CD4-positive, alpha-beta T cell treated with Interleukin-1 beta for 1 hour (primary cell): ENCODE measurements around the gene UBTD1.
A peak's percentile ranks its signal among the peaks of the same experiment; 100 is the strongest.
"Not testable (repeated sequence)": the region's sequence is repeated elsewhere in the genome, so short reads cannot be mapped to it uniquely, and the experiment has no call there.

ENCODE experiments used
- DNase-seq, 2 donors: peaks; one replicate each; pipeline ENCODE4 v3.0.0-alpha.2; 2020 to 2022

The UBTD1 gene

GRCh38 chr10:97517096-97517750 is 18.5 kb downstream of the UBTD1 start:
- no peak for DNase-seq

GRCh38 chr10:97517778-97518300 is 19.1 kb downstream of the UBTD1 start:
- DNase-seq, result no peak

GRCh38 chr10:97518301-97519043 is 19.7 kb downstream of the UBTD1 start:
- no peak for DNase-seq

- no peak for DNase-seq
Observed at GRCh38 chr10:97519342-97519741, 20.6 kb downstream of the UBTD1 start.

- DNase-seq, result no peak
Observed at GRCh38 chr10:97520520-97520919, 21.8 kb downstream of the UBTD1 start.

- DNase-seq, result no peak
Observed at GRCh38 chr10:97520978-97521761, 22.4 kb downstream of the UBTD1 start.

GRCh38 chr10:97522071-97522470 is 23.3 kb downstream of the UBTD1 start:
- DNase-seq, result no peak

- no peak for DNase-seq
Observed at GRCh38 chr10:97522937-97523336, 24.2 kb downstream of the UBTD1 start.

GRCh38 chr10:97525086-97525485 is 26.4 kb downstream of the UBTD1 start:
- DNase-seq, result no peak

- no peak for DNase-seq
Observed at GRCh38 chr10:97525683-97526110, 27.0 kb downstream of the UBTD1 start.

- DNase-seq, result not testable (repeated sequence)
Observed at GRCh38 chr10:97528876-97529275, 30.2 kb downstream of the UBTD1 start.

GRCh38 chr10:97529685-97530465 is 31.2 kb downstream of the UBTD1 start:
- no peak for DNase-seq

- no peak for DNase-seq
Observed at GRCh38 chr10:97531401-97531986, 32.8 kb downstream of the UBTD1 start.

GRCh38 chr10:97532935-97533671 is 34.4 kb downstream of the UBTD1 start:
- DNase-seq, result no peak

- no peak for DNase-seq
Observed at GRCh38 chr10:97533888-97534287, 35.2 kb downstream of the UBTD1 start.

- peak in 1 of 2 donors; percentile 16 for DNase-seq
Observed at GRCh38 chr10:97534746-97535367, 36.1 kb downstream of the UBTD1 start.

GRCh38 chr10:97537186-97537869 is 38.6 kb downstream of the UBTD1 start:
- no peak for DNase-seq

GRCh38 chr10:97538411-97538810 is 39.7 kb downstream of the UBTD1 start:
- no peak for DNase-seq

- no peak for DNase-seq
Observed at GRCh38 chr10:97538839-97539238, 40.1 kb downstream of the UBTD1 start.

- DNase-seq, result no peak
Observed at GRCh38 chr10:97539523-97540200, 40.9 kb downstream of the UBTD1 start.
